Right cardiac atrium (tissue), 5 donors: ENCODE data around the gene C1GALT1. TPM values are rescaled to one million over a fixed set of nuclear protein-coding genes. Genes with fewer than 3 reads are reported as not detected.
"Not testable (repeated sequence)": the region's sequence is repeated elsewhere in the genome, so short reads cannot be mapped to it uniquely, and the experiment has no call there.

Experiments used
- ATAC-seq, 2 donors: fragments of 200-7000 bp; cut with Tn5 transposase; one replicate each; pipeline versions ENCODE4 v1.8.0 to v1.9.1; 2020; ENCODE audit warnings: moderate library complexity in 2 of 2, mild to moderate bottlenecking in 1 of 2
- DNase-seq, 3 donors: peaks; one replicate each; pipeline ENCODE4 v3.0.0-alpha.2; 2020
- H3K27ac ChIP-seq: one replicate; pipeline ENCODE4 v1.5.1; 2013; ENCODE audit warnings: mild to moderate bottlenecking, low read length, control low read depth, moderate library complexity
- H3K27me3 ChIP-seq: one replicate; pipeline ENCODE4 v1.6.1; 2013; ENCODE audit not compliant: control insufficient read depth, insufficient read depth
- H3K4me1 ChIP-seq: one replicate; pipeline ENCODE4 v1.6.1; 2013; ENCODE audit warnings: low read length; ENCODE audit not compliant: control insufficient read depth, insufficient read depth
- H3K4me3 ChIP-seq: one replicate; pipeline ENCODE4 v1.5.1; 2013; ENCODE audit warnings: low read length, control low read depth
- H3K9me3 ChIP-seq: one replicate; pipeline ENCODE4 v1.6.1; 2013; ENCODE audit warnings: low read length; ENCODE audit not compliant: control insufficient read depth
- WGBS: extraction: QIAGEN DNeasy Blood & Tissue Kit; methylation state at CpG from one replicate; pipeline ENCODE4 v1.1.7; 2013; 5-methylcytosine and 5-hydroxymethylcytosine counted together
- intact Hi-C, 4 donors: fragments of 100-400 bp; cut with DNase I; formaldehyde crosslinking; loops; one replicate each; pipeline versions ENCODE4 v1.11.0 to v1.14.0; 2022 to 2023
- polyA plus RNA-seq: library from polyadenylated mRNA; stranded (reverse); fragments of 200-250 nt; gene quantifications from one replicate; pipeline ENCODE4 v1.2.3, GENCODE V29; 2013
- total RNA-seq, 4 donors: library from RNA; stranded (reverse); fragmentation: NEBNext Ultra II Directional; extraction: Animal tissue kit (Norgen Biotek cat#: 25700); gene quantifications; one replicate each; pipeline ENCODE4 v1.2.1, GENCODE V29; 2021
- donor health status: healthy with polysubstance abuse.
- donor health status: DM: no; HTN: yes; CAD: no.
- donor health status: DM: no; HTN: no; CAD: no.
- donor health status: DM: no; HTN: yes; CAD: no; lungs with severe emphysema.
- donor health status: DM: yes; HTN: yes; CAD: no.

Gene C1GALT1
- total and polyA plus RNA-seq, 5 donors: 5.2 to 23.3 (median 19.4) TPM

DNA sequence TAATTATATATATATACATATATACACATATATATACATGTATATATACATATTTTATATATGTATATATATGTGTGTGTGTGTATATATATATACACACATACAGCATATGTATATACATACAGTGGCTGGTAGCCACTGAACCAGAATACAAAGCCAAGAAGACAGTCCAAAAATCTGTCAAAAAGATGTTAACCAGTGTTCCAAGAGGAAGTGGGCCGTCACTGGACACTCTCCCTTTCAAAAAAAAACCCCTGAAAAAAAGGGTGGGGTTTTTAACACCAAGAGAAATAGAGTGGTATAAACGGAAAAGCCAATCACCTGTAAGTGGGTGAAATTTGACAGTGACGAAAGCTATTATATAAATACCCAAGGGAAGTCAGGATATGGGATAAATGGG lies 31.1 kb upstream of the C1GALT1 start:
- H3K4me1 ChIP-seq: no peaks in the 10 kb centered on the region
- no peaks in the 10 kb centered on the region for H3K27me3 ChIP-seq
- ATAC-seq: peak; percentile 24 to 48
- DNase-seq: no peak
- intact Hi-C loops: no loop called here
- H3K4me3 ChIP-seq: no peak overlapping the region
- no peak overlapping the region for H3K27ac ChIP-seq
- WGBS: 13% methylated on average over 3 of the region's 3 CpGs
- H3K9me3 ChIP-seq: no peaks in the 10 kb centered on the region

DNA sequence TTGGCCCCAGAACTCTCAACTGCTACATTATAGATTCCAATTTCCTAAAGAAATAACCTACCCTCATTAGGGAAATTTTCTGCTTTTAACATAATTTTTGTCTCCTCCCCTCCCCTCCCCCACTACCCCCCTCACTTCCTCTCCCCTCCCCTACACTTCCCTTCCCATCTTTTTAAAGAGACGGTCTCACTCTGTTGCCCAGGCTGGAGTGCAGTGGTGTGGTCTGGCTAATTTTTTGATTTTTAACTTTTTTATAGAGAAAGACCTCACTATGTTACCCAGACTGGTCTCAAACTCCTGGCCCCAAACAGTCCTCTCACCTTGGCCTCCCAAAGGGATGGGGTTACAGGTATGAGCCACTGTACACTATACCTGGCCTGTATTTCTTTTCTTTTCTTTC lies 30.5 kb upstream of the C1GALT1 start:
- H3K9me3 ChIP-seq: no peaks in the 10 kb centered on the region
- 65% methylated on average over 1 of the region's 1 CpG for WGBS
- H3K4me3 ChIP-seq: no peak overlapping the region
- ATAC-seq (peak in 1 of 2 donors; percentile 35), DNase-seq (no peak)
- H3K4me1 ChIP-seq: no peaks in the 10 kb centered on the region
- no peak overlapping the region for H3K27ac ChIP-seq
- no peaks in the 10 kb centered on the region for H3K27me3 ChIP-seq
- intact Hi-C loops: no loop called here

DNA sequence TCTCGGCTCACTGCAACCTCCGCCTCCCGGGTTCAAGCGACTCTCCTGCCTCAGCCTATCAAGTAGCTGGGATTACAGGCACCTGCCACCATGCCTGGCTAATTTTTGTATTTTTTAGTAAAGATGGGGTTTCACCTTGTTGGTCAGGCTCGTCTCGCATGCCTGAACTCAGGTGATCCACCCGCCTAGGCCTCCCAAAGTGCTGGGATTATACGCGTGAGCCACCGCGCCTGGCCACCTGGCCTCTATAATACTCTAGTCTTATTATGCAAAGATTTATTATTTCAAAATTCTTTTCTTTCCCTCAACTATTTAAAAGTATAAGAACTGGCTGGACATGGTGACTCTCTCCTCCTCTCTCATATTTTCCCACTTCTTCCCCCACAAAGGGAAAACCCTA lies 30.0 kb upstream of the C1GALT1 start:
- DNase-seq (no peak), ATAC-seq (no peak)
- intact Hi-C loops: no loop called here
- no peak overlapping the region for H3K4me3 ChIP-seq
- H3K27ac ChIP-seq: no peak overlapping the region
- H3K9me3 ChIP-seq: no peaks in the 10 kb centered on the region
- no peaks in the 10 kb centered on the region for H3K27me3 ChIP-seq
- WGBS: 97% methylated on average over 11 of the region's 11 CpGs
- no peaks in the 10 kb centered on the region for H3K4me1 ChIP-seq

- H3K27ac ChIP-seq, DNase-seq, H3K9me3 ChIP-seq, intact Hi-C loops, ATAC-seq, H3K4me1 ChIP-seq, H3K27me3 ChIP-seq, H3K4me3 ChIP-seq: not testable (repeated sequence)
- 98% methylated on average over 1 of the region's 1 CpG for WGBS
Measured at GRCh38 chr7:7154355-7154754, 28.0 kb upstream of the C1GALT1 start.

- Histone ChIP-seq H3K4me3 (no peak overlapping the region), H3K27ac (no peak overlapping the region), H3K9me3 (no peaks in the 10 kb centered on the region), H3K4me1 (no peaks in the 10 kb centered on the region), H3K27me3 (no peaks in the 10 kb centered on the region)
- intact Hi-C loops: no loop called here
- 49% methylated on average over 4 of the region's 4 CpGs for WGBS
- DNase-seq: no peak
- no peak for ATAC-seq
Measured at GRCh38 chr7:7156663-7157062, 25.7 kb upstream of the C1GALT1 start.

GRCh38 chr7:7157177-7157886 lies 25.0 kb upstream of the C1GALT1 start:
- Histone ChIP-seq H3K4me1 (no peaks in the 10 kb centered on the region), H3K27me3 (no peaks in the 10 kb centered on the region), H3K4me3 (no peak overlapping the region), H3K27ac (no peak overlapping the region), H3K9me3 (no peaks in the 10 kb centered on the region)
- ATAC-seq: peak in 1 of 2 donors; percentile 36
- WGBS: 81% methylated on average over 2 of the region's 2 CpGs
- intact Hi-C loops: no loop called here
- peak in 1 of 3 donors; percentile 26 for DNase-seq

GRCh38 chr7:7157887-7158271 lies 24.5 kb upstream of the C1GALT1 start:
- ATAC-seq: no peak
- no peak overlapping the region for H3K4me3 ChIP-seq

DNA sequence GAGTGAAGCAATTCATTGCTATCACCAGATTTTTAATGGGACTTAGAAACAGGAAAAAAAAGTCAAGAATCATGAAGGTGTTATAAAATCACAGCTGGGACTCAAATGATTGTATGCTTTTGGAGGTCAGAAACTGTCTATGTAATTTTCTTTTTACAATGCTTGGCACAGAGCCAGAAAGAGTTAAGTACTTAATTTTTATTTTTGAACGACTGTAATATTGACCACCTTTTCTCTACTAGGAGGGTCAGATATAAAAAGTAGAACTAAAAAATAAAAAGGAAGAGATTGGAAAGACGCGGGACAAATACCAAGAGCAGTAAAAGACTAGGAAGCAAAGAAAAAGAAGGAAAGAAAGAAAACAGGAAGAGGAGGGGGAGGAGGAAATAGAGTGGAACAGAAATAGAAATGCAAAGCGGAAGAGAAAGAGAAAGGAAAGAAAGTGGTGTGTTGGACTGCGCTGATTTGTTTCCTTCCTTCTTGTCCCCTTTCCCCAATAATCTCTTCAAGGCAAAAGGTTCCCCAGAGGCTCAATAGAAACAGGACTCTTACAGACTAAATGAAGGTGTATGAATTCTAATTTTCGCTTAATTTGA lies 23.2 kb upstream of the C1GALT1 start:
- no peaks in the 10 kb centered on the region for H3K4me1 ChIP-seq
- WGBS: 69% methylated on average over 6 of the region's 6 CpGs
- intact Hi-C loops: no loop called here
- no peak overlapping the region for H3K27ac ChIP-seq
- no peaks in the 10 kb centered on the region for H3K9me3 ChIP-seq
- H3K4me3 ChIP-seq: no peak overlapping the region
- ATAC-seq (no peak), DNase-seq (no peak)
- no peaks in the 10 kb centered on the region for H3K27me3 ChIP-seq

More at GRCh38 chr7:7157887-7158271, 24.5 kb upstream of the C1GALT1 start:
- H3K27me3 ChIP-seq: no peaks in the 10 kb centered on the region
- no peaks in the 10 kb centered on the region for H3K9me3 ChIP-seq
- DNase-seq: no peak
- intact Hi-C loops: no loop called here
- H3K4me1 ChIP-seq: no peaks in the 10 kb centered on the region
- H3K27ac ChIP-seq: no peak overlapping the region

DNA sequence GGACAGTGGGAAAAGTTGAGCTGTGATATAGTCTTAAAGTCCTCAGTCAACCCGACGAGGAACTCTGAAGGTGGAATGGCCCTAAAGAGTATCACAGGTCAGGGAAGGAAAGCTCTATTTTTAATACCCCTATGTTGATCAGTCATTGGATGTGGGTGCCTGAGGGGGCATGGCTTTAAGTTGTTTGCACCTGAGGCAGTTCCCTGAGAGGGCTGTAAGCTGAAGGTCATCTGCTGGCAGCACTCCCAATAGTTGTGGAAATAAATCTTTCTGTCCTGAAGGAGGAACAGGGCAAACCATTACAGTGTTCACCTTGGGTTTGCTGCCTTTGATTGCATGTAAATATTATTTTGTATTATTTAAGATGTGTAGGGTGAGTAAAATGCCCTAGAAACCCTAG lies 17.8 kb upstream of the C1GALT1 start:
- 93% methylated on average over 2 of the region's 2 CpGs for WGBS
- Histone ChIP-seq H3K27ac (no peak overlapping the region), H3K27me3 (no peaks in the 10 kb centered on the region), H3K4me1 (no peaks in the 10 kb centered on the region), H3K4me3 (no peak overlapping the region), H3K9me3 (no peaks in the 10 kb centered on the region)
- DNase-seq (no peak), ATAC-seq (no peak)
- intact Hi-C loops: no loop called here

DNA sequence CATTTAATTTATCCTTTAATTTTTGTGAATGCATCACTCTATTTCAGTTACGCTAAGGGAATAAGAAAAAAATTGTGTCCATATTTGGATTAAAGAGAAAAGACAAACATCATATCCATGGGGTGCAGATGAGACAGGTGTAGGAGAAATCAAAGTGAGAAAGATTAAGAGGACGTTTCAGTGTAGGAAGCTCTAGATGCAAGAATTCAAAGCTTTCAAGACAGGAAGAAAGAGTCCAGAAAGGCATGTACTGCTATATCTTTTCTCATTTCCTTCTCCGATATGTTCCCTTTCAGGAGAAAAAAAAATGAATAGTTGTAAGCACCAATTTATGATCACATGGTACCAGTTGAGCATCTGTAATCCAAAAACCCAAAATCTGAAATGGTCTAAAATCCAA lies 17.0 kb upstream of the C1GALT1 start:
- DNase-seq: no peak
- Histone ChIP-seq H3K9me3 (no peaks in the 10 kb centered on the region), H3K4me3 (no peak overlapping the region), H3K27ac (no peak overlapping the region), H3K4me1 (no peaks in the 10 kb centered on the region), H3K27me3 (no peaks in the 10 kb centered on the region)
- no peak for ATAC-seq
- WGBS: 63% methylated on average over 3 of the region's 3 CpGs
- intact Hi-C loops: no loop called here

DNA sequence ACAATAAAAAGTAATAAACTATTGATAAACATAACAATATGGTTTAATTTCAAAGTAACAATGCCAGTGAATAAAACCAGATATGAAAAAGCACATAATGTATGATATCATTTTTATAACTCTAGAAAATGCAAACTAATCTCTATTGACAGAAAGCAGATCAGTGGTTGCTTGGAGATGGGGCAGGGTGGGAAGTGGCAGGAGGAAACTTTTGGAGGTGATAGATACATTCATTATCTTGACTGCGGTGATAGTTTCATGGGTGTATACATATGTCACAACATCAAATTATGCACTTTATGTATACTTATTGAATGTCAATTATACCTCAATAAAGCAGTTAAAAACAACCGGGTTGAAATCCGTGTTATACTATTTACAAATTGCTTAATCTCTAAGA lies 16.0 kb upstream of the C1GALT1 start:
- intact Hi-C loops: no loop called here
- WGBS: 78% methylated on average over 3 of the region's 3 CpGs

More for the DNA sequence above, 16.0 kb upstream of the C1GALT1 start:
- no peak for DNase-seq
- no peak overlapping the region for H3K27ac ChIP-seq
- ATAC-seq: no peak
- H3K27me3 ChIP-seq: no peaks in the 10 kb centered on the region
- H3K4me3 ChIP-seq: no peak overlapping the region
- H3K4me1 ChIP-seq: no peaks in the 10 kb centered on the region
- H3K9me3 ChIP-seq: no peaks in the 10 kb centered on the region
